Nephron (organoid): ENCODE measurements around the gene CFAP54.
"Not testable (repeated sequence)": the region's sequence is repeated elsewhere in the genome, so short reads cannot be mapped to it uniquely, and the experiment has no call there.

Experiments
- H3K27ac Mint-ChIP-seq, 3 experiments: 2 replicates each; pipeline ENCODE4 v1.8.0; 2020; ENCODE audit warnings: mixed read lengths in 3 of 3, mild to moderate bottlenecking in 2 of 3, moderate library complexity in 1 of 3
- H3K27me3 Mint-ChIP-seq: 2 replicates; pipeline ENCODE4 v1.8.0; 2021; ENCODE audit warnings: low read depth, mild to moderate bottlenecking, moderate library complexity, mixed read lengths
- H3K36me3 Mint-ChIP-seq: 2 replicates; pipeline ENCODE4 v1.8.0; 2020; ENCODE audit warnings: low read depth, mixed read lengths
- H3K4me1 Mint-ChIP-seq: 2 replicates; pipeline ENCODE4 v1.8.0; 2020; ENCODE audit warnings: mixed read lengths
- H3K4me3 Mint-ChIP-seq, 3 experiments: 2 replicates each; pipeline ENCODE4 v1.8.0; 2020; ENCODE audit warnings: mild to moderate bottlenecking in 3 of 3, mixed read lengths in 3 of 3, moderate library complexity in 2 of 3
- H3K9me3 Mint-ChIP-seq: 2 replicates; pipeline ENCODE4 v1.8.0; 2020; ENCODE audit warnings: mixed read lengths
- CTCF ChIP-seq, 3 experiments: fragments of 200-600 bp; sonication (generic); IDR thresholded peaks; one replicate each; pipeline ENCODE4 v1.5.0; 2021; ENCODE audit warnings: antibody characterized with exemption in 3 of 3; ENCODE audit not compliant: unreplicated experiment in 3 of 3

Gene CFAP54

DNA sequence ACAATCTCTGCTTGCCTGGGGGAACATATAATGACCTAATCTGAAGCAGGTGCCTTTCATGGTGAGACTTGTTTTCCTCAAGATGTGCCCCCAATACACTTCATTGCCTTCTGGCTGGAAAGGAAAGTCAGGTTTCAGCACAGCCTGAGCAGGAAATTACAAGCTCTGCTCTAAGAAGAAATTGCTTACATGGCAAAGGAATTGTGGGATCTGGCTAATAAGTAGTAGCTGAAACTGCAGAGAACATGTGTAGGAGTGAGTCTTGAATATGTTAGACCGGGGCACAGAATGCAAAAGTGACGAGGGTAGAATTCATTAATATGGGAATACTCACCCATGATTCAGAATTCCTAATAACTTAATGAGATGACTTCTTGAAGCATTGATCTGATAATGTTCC, 6.3 kb upstream of the CFAP54 start:
- no peaks in the 10 kb centered on the region for H3K9me3 Mint-ChIP-seq
- H3K4me1 Mint-ChIP-seq, result no peaks in the 10 kb centered on the region
- H3K36me3 Mint-ChIP-seq, result no peaks in the 10 kb centered on the region
- H3K27me3 Mint-ChIP-seq, result no peaks in the 10 kb centered on the region
- TF ChIP-seq CTCF (IDR thresholded peaks at IDR 0.05; ENCODE audit: unreplicated experiment in 3 of 3), result no peak
- H3K4me3 Mint-ChIP-seq, result no peak overlapping the region
- H3K27ac Mint-ChIP-seq, result peak overlapping the region in 1 of 3 experiments; percentile 15

DNA sequence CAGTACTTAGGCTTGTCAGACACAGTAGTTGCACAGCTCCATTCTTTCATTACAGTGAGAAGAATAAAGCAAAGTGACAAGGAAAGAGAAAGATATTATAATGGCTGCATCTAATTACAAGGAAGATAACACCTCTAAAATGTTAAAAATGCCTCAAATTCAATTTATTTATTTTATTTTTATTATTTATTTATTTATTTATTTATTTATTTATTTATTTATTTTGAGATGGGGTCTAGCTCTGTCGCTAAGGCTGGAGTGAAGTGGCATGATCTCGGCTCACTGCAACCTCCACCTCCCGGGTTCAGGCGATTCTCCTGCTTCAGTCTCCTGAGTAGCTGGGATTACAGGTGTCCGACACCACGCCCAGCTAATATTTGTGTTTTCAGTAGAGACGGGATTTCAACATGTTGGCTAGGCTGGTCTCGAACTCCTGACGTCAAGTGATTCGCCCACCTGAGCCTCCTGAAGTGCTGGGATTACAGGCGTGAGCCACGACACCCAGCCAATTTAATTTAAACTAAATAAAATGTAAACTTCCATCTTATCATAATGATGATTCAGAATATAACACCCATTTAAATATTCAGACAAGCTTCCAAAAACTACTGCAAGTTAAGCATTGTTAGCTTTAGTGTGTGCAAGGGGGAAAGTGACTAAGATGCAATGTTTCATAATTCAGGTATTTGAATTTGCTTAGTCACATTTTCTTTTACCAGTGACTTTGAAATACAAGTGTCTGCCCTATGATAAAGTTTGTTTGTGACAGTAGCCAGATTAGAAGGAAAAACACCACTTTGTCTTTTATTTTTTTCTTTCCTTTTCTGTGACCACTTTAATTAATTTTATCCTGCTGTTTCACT, 2.4 kb upstream of the CFAP54 start:
- H3K27me3 Mint-ChIP-seq, result peaks cover 9% of the 10 kb centered on the region
- no peak overlapping the region for H3K27ac Mint-ChIP-seq
- peaks cover 4% of the 10 kb centered on the region for H3K4me1 Mint-ChIP-seq
- no peaks in the 10 kb centered on the region for H3K36me3 Mint-ChIP-seq
- no peak for TF ChIP-seq CTCF (IDR thresholded peaks at IDR 0.05; ENCODE audit: unreplicated experiment in 3 of 3)
- H3K4me3 Mint-ChIP-seq, result no peak overlapping the region
- no peaks in the 10 kb centered on the region for H3K9me3 Mint-ChIP-seq

GRCh38 chr12:96487634-96488033, 1.7 kb upstream of the CFAP54 start:
- Mint-ChIP-seq H3K9me3 (no peaks in the 10 kb centered on the region), H3K4me1 (peaks cover 4% of the 10 kb centered on the region)
- TF ChIP-seq CTCF (IDR thresholded peaks at IDR 0.05; ENCODE audit: unreplicated experiment in 3 of 3), result no peak

DNA sequence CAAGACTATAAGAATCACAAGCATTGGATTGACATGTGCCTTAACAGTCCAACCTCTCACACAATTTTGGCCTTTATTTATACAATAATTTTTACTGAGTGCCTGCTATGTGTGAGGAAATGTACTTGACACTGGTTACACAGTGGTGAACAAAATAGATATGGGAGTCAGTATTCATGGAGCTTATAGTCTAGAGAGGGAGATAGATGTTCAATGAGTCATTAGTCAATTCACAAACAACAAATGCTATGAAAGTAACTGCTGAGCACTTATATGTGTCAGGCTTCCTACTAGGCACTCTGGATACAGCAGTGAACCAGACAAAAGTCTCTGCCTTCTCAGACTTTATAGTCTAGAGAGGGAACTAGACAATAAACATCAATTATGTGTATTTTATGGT, 3.7 kb downstream of the CFAP54 start:
- no peak for TF ChIP-seq CTCF (IDR thresholded peaks at IDR 0.05; ENCODE audit: unreplicated experiment in 3 of 3)
- no peak overlapping the region for H3K4me3 Mint-ChIP-seq
- H3K27ac Mint-ChIP-seq, result no peak overlapping the region
- H3K9me3 Mint-ChIP-seq, result no peaks in the 10 kb centered on the region
- H3K27me3 Mint-ChIP-seq, result peaks cover 12% of the 10 kb centered on the region
- peaks cover 4% of the 10 kb centered on the region for H3K4me1 Mint-ChIP-seq
- H3K36me3 Mint-ChIP-seq, result no peaks in the 10 kb centered on the region

More at GRCh38 chr12:96487634-96488033, 1.7 kb upstream of the CFAP54 start:
- no peaks in the 10 kb centered on the region for H3K36me3 Mint-ChIP-seq
- H3K27ac Mint-ChIP-seq, result no peak overlapping the region
- H3K27me3 Mint-ChIP-seq, result peaks cover 9% of the 10 kb centered on the region
- no peak overlapping the region for H3K4me3 Mint-ChIP-seq

DNA sequence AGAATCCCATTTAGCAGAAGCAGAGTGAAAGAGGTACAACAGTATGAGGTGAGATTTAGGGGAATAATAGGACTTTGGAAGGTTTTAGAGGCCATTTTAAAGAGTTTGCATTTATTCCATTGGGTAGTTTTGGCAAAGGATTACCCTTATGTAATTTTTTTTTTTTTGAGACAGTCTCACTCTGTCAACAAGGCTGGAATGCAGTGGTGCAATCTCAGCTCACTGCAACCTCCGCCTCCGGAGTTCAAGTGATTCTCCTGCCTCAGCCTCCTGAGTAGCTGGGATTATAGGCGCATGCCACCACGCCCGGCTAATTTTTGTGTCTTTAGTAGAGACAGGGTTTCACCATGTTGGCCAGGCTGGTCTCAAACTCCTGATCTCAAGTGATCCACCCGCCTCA, 4.8 kb downstream of the CFAP54 start:
- not testable (repeated sequence) for H3K4me1 Mint-ChIP-seq, H3K9me3 Mint-ChIP-seq, H3K27ac Mint-ChIP-seq, H3K36me3 Mint-ChIP-seq, H3K4me3 Mint-ChIP-seq
- H3K27me3 Mint-ChIP-seq, result peaks cover 11% of the 10 kb centered on the region

DNA sequence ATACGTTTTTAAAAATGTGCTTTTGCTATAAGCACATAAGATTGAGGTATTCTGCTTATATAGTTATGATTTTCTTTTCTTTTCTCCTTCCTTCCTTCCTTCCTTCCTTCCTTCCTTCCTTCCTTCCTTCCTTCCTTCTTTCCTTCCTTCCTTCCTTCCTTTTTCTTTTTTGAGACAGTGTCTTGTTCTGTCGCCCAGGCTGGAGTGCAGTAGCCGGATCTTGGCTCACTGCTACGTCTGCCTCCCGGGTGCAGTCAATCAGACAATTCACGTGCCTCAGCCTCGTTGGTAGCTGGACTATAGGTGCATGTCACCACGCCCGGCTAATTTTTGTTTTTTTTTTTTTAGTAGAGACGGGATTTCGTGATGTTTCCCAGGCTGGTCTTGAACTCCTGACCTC, 5.8 kb downstream of the CFAP54 start:
- H3K36me3 Mint-ChIP-seq, result no peaks in the 10 kb centered on the region
- H3K9me3 Mint-ChIP-seq, result no peaks in the 10 kb centered on the region
- H3K27me3 Mint-ChIP-seq, result peaks cover 4% of the 10 kb centered on the region
- H3K4me3 Mint-ChIP-seq, result no peak overlapping the region
- no peaks in the 10 kb centered on the region for H3K4me1 Mint-ChIP-seq
- TF ChIP-seq CTCF (IDR thresholded peaks at IDR 0.05; ENCODE audit: unreplicated experiment in 3 of 3), result no peak
- H3K27ac Mint-ChIP-seq, result no peak overlapping the region
